Stimulated activated CD8-positive, alpha-beta memory T cell treated with anti-CD3 and anti-CD28 coated beads, Interleukin-12 subunit alpha, Interleukin-12 subunit beta, amount 100 ng/mL, for 1 hour (primary cell): ENCODE data around the gene UBQLN2.
"Not testable (repeated sequence)": the region's sequence is repeated elsewhere in the genome, so short reads cannot be mapped to it uniquely, and the experiment has no call there.

ENCODE experiments used
- DNase-seq: peaks from one replicate; pipeline ENCODE4 v3.0.0-alpha.2; 2020; ENCODE audit warnings: low read depth

UBQLN2 gene

GRCh38 chrX:56563231-56564161, at the start of gene UBQLN2:
Gene UBQLN2, plus strand, starts transcription at chrX:56563627. Its CDS starts 247 bp downstream, at chrX:56563874.
- peak; percentile 43 for DNase-seq

GRCh38 chrX:56519642-56520041, 43.8 kb upstream of the UBQLN2 start:
- DNase-seq = no peak

GRCh38 chrX:56529482-56530007, 33.9 kb upstream of the UBQLN2 start:
- DNase-seq = not testable (repeated sequence)

GRCh38 chrX:56530011-56530410, 33.4 kb upstream of the UBQLN2 start:
- no peak for DNase-seq

- DNase-seq = no peak
Observed at GRCh38 chrX:56550667-56551066, 12.8 kb upstream of the UBQLN2 start.

- no peak for DNase-seq
Observed at GRCh38 chrX:56554870-56555269, 8.6 kb upstream of the UBQLN2 start.

- DNase-seq = no peak
Observed at GRCh38 chrX:56557376-56557929, 6.0 kb upstream of the UBQLN2 start.

GRCh38 chrX:56564164-56564885, 898 bp downstream of the UBQLN2 start:
- DNase-seq = no peak

- DNase-seq = no peak
Observed at GRCh38 chrX:56564921-56565840, 1.8 kb downstream of the UBQLN2 start.

GRCh38 chrX:56569378-56570057, 6.1 kb downstream of the UBQLN2 start:
- no peak for DNase-seq

GRCh38 chrX:56572975-56573374, 9.5 kb downstream of the UBQLN2 start:
- no peak for DNase-seq

GRCh38 chrX:56574861-56575260, 11.4 kb downstream of the UBQLN2 start:
- no peak for DNase-seq

- DNase-seq = no peak
Observed at GRCh38 chrX:56576721-56577120, 13.3 kb downstream of the UBQLN2 start.

- DNase-seq = no peak
Observed at GRCh38 chrX:56588397-56589188, 25.2 kb downstream of the UBQLN2 start.

GRCh38 chrX:56591830-56592229, 28.4 kb downstream of the UBQLN2 start:
- DNase-seq = not testable (repeated sequence)

GRCh38 chrX:56600141-56600540, 36.7 kb downstream of the UBQLN2 start:
- DNase-seq = no peak

- no peak for DNase-seq
Observed at GRCh38 chrX:56600987-56601386, 37.6 kb downstream of the UBQLN2 start.

GRCh38 chrX:56615282-56615681, 51.9 kb downstream of the UBQLN2 start:
- DNase-seq = no peak
